Progenitor cell of endocrine pancreas (in vitro differentiated cells): ENCODE results near the gene PLXNB1. TPM values are rescaled to one million over a fixed set of nuclear protein-coding genes. Genes with fewer than 3 reads are reported as not detected.
A peak's percentile ranks its signal among the peaks of the same experiment; 100 is the strongest.

Source experiments
- DNase-seq: peaks from one replicate; pipeline ENCODE4 v3.0.0; 2021; ENCODE audit warnings: low spot score; ENCODE audit not compliant: unreplicated experiment
- H3K27ac Mint-ChIP-seq: 2 replicates; pipeline ENCODE4 v1.8.0; 2021; ENCODE audit warnings: mild to moderate bottlenecking, moderate library complexity, mixed read lengths
- H3K27me3 Mint-ChIP-seq: 2 replicates; pipeline ENCODE4 v1.8.0; 2021; ENCODE audit warnings: mixed read lengths
- H3K36me3 Mint-ChIP-seq: 2 replicates; pipeline ENCODE4 v1.8.0; 2022; ENCODE audit warnings: mixed read lengths; ENCODE audit not compliant: insufficient read depth
- H3K4me1 Mint-ChIP-seq: 2 replicates; pipeline ENCODE4 v1.8.0; 2021; ENCODE audit warnings: low read depth, mixed read lengths
- H3K4me3 Mint-ChIP-seq: 2 replicates; pipeline ENCODE4 v1.8.0; 2021; ENCODE audit warnings: low read depth, mild to moderate bottlenecking, moderate library complexity, mixed read lengths
- H3K9me3 Mint-ChIP-seq: 2 replicates; pipeline ENCODE4 v1.8.0; 2021; ENCODE audit warnings: low read depth, mixed read lengths
- total RNA-seq: library from RNA; stranded (reverse); gene quantifications from 2 replicates; pipeline ENCODE4 v1.2.1, GENCODE V29; 2021
- TF ChIP-seq, protein P1 (sequence below): fragments of 200-600 bp; sonication (generic); IDR thresholded peaks from one replicate; pipeline ENCODE4 v1.5.0; 2021; ENCODE audit warnings: antibody characterized with exemption, mild to moderate bottlenecking; ENCODE audit not compliant: unreplicated experiment

Gene PLXNB1
- total RNA-seq, 1 donor from 2014 or later: 543 TPM

DNA sequence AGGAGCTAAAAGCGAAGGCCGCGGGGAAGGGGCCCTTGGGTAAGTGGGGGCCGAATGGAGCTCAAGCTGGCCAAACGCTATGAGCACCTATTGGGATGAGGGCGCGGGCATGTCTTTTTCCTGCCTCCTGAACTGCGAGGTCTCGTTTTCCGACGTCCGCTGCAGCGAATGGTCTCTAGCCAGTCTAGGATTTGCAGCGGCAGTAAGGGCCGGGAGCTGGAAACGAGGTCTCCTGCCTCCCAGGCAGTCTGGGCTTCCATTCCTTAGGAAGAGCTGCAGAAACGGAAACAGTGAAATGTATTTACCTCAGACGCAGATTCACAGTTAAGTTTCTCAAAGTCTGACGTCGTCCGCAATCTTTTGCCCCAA is 10.7 kb upstream of the PLXNB1 start:
- H3K9me3 Mint-ChIP-seq: no peaks in the 10 kb centered on the region
- peaks cover 14% of the 10 kb centered on the region for H3K4me1 Mint-ChIP-seq
- no peaks in the 10 kb centered on the region for H3K27me3 Mint-ChIP-seq
- H3K27ac Mint-ChIP-seq: peak overlapping the region; percentile 95
- TF ChIP-seq, protein P1, sequence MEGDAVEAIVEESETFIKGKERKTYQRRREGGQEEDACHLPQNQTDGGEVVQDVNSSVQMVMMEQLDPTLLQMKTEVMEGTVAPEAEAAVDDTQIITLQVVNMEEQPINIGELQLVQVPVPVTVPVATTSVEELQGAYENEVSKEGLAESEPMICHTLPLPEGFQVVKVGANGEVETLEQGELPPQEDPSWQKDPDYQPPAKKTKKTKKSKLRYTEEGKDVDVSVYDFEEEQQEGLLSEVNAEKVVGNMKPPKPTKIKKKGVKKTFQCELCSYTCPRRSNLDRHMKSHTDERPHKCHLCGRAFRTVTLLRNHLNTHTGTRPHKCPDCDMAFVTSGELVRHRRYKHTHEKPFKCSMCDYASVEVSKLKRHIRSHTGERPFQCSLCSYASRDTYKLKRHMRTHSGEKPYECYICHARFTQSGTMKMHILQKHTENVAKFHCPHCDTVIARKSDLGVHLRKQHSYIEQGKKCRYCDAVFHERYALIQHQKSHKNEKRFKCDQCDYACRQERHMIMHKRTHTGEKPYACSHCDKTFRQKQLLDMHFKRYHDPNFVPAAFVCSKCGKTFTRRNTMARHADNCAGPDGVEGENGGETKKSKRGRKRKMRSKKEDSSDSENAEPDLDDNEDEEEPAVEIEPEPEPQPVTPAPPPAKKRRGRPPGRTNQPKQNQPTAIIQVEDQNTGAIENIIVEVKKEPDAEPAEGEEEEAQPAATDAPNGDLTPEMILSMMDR: no peak
- peak overlapping the region; percentile 93 for H3K4me3 Mint-ChIP-seq
- no peak for DNase-seq
- H3K36me3 Mint-ChIP-seq: peaks cover 1% of the 10 kb centered on the region

DNA sequence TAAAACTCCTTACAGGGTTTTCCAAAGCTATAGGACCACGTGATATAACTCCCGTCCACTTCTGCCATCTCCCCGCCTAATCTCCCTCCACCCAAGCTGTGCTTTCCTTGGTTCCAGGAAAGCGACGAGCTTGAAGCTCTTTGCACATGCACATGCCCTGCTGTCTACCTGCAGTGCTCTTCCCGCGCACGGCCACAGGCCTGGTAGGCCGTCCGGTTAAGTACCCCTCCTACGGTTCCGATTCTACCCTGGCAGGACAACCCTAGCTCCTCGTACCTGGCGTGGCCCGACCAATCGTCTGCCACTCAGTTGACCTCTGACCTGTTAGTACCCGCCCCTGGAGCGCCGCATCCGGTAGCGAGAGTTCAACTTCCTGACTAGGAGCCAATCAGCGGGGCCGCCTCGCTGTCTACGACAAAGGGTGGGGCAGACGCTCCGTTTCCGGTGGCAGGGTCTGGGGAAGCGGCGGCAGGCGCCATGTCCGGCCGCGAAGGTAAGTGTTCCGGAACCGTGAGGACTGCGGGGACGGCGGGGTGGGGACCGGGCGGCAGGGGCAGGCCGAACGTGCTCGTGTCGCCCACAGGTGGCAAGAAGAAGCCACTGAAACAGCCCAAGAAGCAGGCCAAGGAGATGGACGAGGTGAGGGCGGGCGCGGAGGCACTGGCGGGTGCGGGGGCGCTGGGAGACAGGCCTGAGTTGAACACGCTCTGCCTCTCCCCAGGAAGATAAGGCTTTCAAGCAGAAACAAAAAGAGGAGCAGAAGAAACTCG is 10.1 kb upstream of the PLXNB1 start, which contains the start of the genes CCDC51 and TMA7:
CCDC51 (minus strand) TSS at position 300 of the 770 bp plus-strand sequence. CDS start 4,991 bp downstream, outside the sequence.
TMA7 (plus strand) TSS at position 438 of the 770 bp plus-strand sequence; CDS start at position 478, 40 bp downstream.
- no peaks in the 10 kb centered on the region for H3K27me3 Mint-ChIP-seq
- TF ChIP-seq, protein P1: no peak
- no peaks in the 10 kb centered on the region for H3K9me3 Mint-ChIP-seq
- DNase-seq: peak; percentile 94
- peaks cover 1% of the 10 kb centered on the region for H3K36me3 Mint-ChIP-seq
- H3K27ac Mint-ChIP-seq: peak within 1 kb of the TSS; percentile 95
- peaks cover 12% of the 10 kb centered on the region for H3K4me1 Mint-ChIP-seq
- H3K4me3 Mint-ChIP-seq: peak within 1 kb of the TSS; percentile 93

DNA sequence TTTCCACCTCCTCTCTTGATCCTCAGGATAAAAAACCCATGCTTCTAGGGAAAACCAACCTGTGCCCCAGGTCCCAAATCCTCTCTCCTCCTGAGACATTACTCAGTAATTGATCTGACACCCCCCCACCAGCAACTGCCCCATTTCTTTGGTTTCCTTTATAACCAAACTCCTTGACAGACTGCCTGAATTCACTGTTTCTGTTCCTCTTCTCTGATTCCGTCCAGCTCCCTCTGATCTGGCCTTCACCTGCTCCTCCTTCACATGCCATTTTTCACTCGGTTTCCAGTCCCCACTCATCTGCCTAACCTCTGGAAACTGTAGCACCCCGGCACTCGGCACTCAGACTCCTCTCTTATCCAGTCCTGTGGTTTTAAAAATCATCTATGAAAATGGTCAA is 7.9 kb upstream of the PLXNB1 start:
- no peaks in the 10 kb centered on the region for H3K9me3 Mint-ChIP-seq
- no peaks in the 10 kb centered on the region for H3K27me3 Mint-ChIP-seq
- H3K4me3 Mint-ChIP-seq: no peak overlapping the region
- H3K4me1 Mint-ChIP-seq: peaks cover 12% of the 10 kb centered on the region
- H3K36me3 Mint-ChIP-seq: no peaks in the 10 kb centered on the region
- no peak overlapping the region for H3K27ac Mint-ChIP-seq
- DNase-seq: no peak
- TF ChIP-seq, protein P1: no peak

DNA sequence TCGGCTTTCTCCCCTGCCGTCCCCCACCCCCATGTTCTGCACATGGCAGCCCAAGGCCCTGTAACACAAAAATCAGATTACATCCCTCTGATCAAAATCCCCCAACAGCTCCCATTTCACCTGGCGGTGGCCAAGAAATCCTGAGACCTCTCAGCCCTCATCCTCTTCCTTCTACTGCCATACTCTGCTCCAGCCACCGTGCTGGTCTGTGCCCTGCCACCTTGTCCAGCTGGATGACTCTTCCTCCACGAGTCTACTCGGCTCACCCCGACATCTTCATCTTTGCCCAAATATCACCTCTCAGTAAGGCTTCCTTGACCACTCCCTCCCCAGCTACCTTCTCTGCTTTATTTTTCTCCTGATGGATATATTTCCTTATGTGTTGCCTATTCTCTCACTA is 7.0 kb upstream of the PLXNB1 start:
- DNase-seq: no peak
- TF ChIP-seq, protein P1: no peak
- H3K4me1 Mint-ChIP-seq: peaks cover 18% of the 10 kb centered on the region
- no peaks in the 10 kb centered on the region for H3K9me3 Mint-ChIP-seq
- no peak overlapping the region for H3K27ac Mint-ChIP-seq
- H3K36me3 Mint-ChIP-seq: peaks cover under 1% of the 10 kb centered on the region
- H3K4me3 Mint-ChIP-seq: no peak overlapping the region
- H3K27me3 Mint-ChIP-seq: no peaks in the 10 kb centered on the region

DNA sequence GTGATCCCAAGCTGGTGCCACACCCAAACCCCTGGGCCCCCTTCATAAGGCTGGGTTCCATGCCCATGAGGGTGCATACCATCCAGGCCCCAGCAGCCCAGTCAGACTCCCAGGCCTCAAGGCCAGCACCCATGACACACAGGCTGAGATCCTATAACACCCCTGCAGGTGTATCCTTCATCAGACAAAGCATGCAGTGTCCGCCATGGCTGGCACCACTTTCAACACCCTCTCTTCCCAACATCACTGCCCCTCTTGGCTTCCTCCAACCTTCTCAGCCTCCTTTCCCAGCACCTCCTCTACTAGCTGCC is 6.5 kb upstream of the PLXNB1 start:
- no peak overlapping the region for H3K4me3 Mint-ChIP-seq
- H3K36me3 Mint-ChIP-seq: peaks cover 3% of the 10 kb centered on the region
- DNase-seq: no peak
- H3K27me3 Mint-ChIP-seq: no peaks in the 10 kb centered on the region
- no peak overlapping the region for H3K27ac Mint-ChIP-seq
- H3K4me1 Mint-ChIP-seq: peaks cover 19% of the 10 kb centered on the region
- TF ChIP-seq, protein P1: no peak
- no peaks in the 10 kb centered on the region for H3K9me3 Mint-ChIP-seq
